A549 treated with dexamethasone at 1 μM for 4 hours (cell line): Measurements from ENCODE around the gene NFATC1. TPM values are rescaled to one million over a fixed set of nuclear protein-coding genes. Genes with fewer than 3 reads are reported as not detected.

Experiments
- total RNA-seq: library from RNA; stranded (reverse); fragments of 200-300 nt; extraction: Qiagen RNA extraction; gene quantifications from 5 replicates; pipeline ENCODE4 v1.2.3, GENCODE V29; 2022

NFATC1 gene
- total RNA-seq, result 4.7 to 7.3 TPM (median 6.8 TPM) in 5 replicates

GRCh38 chr18:79395761-79396404, at the start of gene NFATC1:
TSS of gene NFATC1 (plus strand) at chr18:79395930. CDS start at chr18:79396225, 295 bp downstream.

